Smooth muscle cell (in vitro differentiated cells): ENCODE measurements around the gene SMIM28. TPM values are rescaled to one million over a fixed set of nuclear protein-coding genes. Genes with fewer than 3 reads are reported as not detected.

ENCODE experiments used
- DNase-seq: peaks from one replicate; lab custom pipeline; 2025; ENCODE audit not compliant: unreplicated experiment; lab: John Stamatoyannopoulos, UW
- H2AFZ ChIP-seq: fragments of 200-600 bp; sonication (generic); 2 replicates; pipeline ENCODE4 v1.6.0; 2016; ENCODE audit warnings: antibody characterized with exemption, low read depth, mild to moderate bottlenecking
- H3F3A ChIP-seq: fragments of 200-600 bp; sonication (generic); 2 replicates; pipeline ENCODE4 v1.6.0; 2017; ENCODE audit warnings: antibody characterized with exemption, low read depth
- H3K27ac ChIP-seq: fragments of 200-600 bp; sonication (generic); 2 replicates; pipeline ENCODE4 v1.5.1; 2016; ENCODE audit warnings: low read depth, mild to moderate bottlenecking
- H3K27me3 ChIP-seq: fragments of 200-600 bp; sonication (generic); 2 replicates; pipeline ENCODE4 v1.6.1; 2016; ENCODE audit warnings: low read depth, mild to moderate bottlenecking
- H3K36me3 ChIP-seq: fragments of 200-600 bp; sonication (generic); 2 replicates; pipeline ENCODE4 v1.5.1; 2016; ENCODE audit warnings: low read depth
- H3K4me1 ChIP-seq: fragments of 200-600 bp; sonication (generic); 2 replicates; pipeline ENCODE4 v1.5.1; 2016; ENCODE audit warnings: low read depth
- H3K4me2 ChIP-seq: fragments of 200-600 bp; sonication (generic); 2 replicates; pipeline ENCODE4 v1.6.0; 2016; ENCODE audit warnings: mild to moderate bottlenecking
- H3K4me3 ChIP-seq: fragments of 200-600 bp; sonication (generic); 2 replicates; pipeline ENCODE4 v1.5.1; 2016; ENCODE audit warnings: mild to moderate bottlenecking
- H3K79me2 ChIP-seq: fragments of 200-600 bp; sonication (generic); 2 replicates; pipeline ENCODE4 v1.6.0; 2016; ENCODE audit warnings: low read depth, mild to moderate bottlenecking
- H3K9ac ChIP-seq: fragments of 200-600 bp; sonication (generic); 2 replicates; pipeline ENCODE4 v1.6.0; 2016; ENCODE audit warnings: low read depth
- H3K9me3 ChIP-seq: fragments of 200-600 bp; sonication (generic); replicated peaks from 2 replicates; pipeline ENCODE4 v1.5.1; 2016; ENCODE audit warnings: low read depth
- H4K20me1 ChIP-seq: fragments of 200-600 bp; sonication (generic); 2 replicates; pipeline ENCODE4 v1.6.0; 2016; ENCODE audit warnings: low read depth
- CTCF ChIP-seq: fragments of 200-600 bp; sonication (generic); IDR thresholded peaks from 2 replicates; pipeline ENCODE4 v1.5.1; 2017; ENCODE audit warnings: borderline replicate concordance, mild to moderate bottlenecking, antibody characterized with exemption; ENCODE audit not compliant: insufficient read depth, poor library complexity, severe bottlenecking
- WGBS: methylation state at CpG from one replicate; pipeline ENCODE4 v1.1.7; 2016; ENCODE audit warnings: low lambda C conversion rate; 5-methylcytosine and 5-hydroxymethylcytosine counted together
- polyA plus RNA-seq: library from polyadenylated mRNA; unstranded; fragments of >200 nt; fragmentation: Nextera tagmentation; extraction: Ambion mirVana; gene quantifications from 2 replicates; pipeline ENCODE4 v1.2.1, GENCODE V29; 2016
- total RNA-seq: library from RNA; depleted of rRNA; stranded (reverse); fragments of >200 nt; gene quantifications from 2 replicates; pipeline ENCODE4 v1.2.3, GENCODE V29; 2014

SMIM28 gene
- total and polyA plus RNA-seq, 2 experiments from 2014 or later = not detected

GRCh38 chr6:138396709-138397108 is 19.0 kb downstream of the SMIM28 start:
- H3K9me3 ChIP-seq = no peaks in the 10 kb centered on the region
- no peaks in the 10 kb centered on the region for H3K79me2 ChIP-seq
- H3K9ac ChIP-seq = no peak overlapping the region
- no peaks in the 10 kb centered on the region for H3K36me3 ChIP-seq
- no peak overlapping the region for H3K4me3 ChIP-seq
- H3F3A ChIP-seq = no peaks in the 10 kb centered on the region
- no peak overlapping the region for H3K4me2 ChIP-seq
- no peak overlapping the region for H2AFZ ChIP-seq
- no peaks in the 10 kb centered on the region for H3K27me3 ChIP-seq
- no peak for TF ChIP-seq CTCF
- WGBS = 94% methylated on average over 5 of the region's 5 CpGs
- no peak overlapping the region for H3K27ac ChIP-seq
- no peaks in the 10 kb centered on the region for H3K4me1 ChIP-seq
- no peak for DNase-seq
- H4K20me1 ChIP-seq = no peaks in the 10 kb centered on the region

GRCh38 chr6:138397128-138398122 is 19.7 kb downstream of the SMIM28 start:
- H3K4me1 ChIP-seq = no peaks in the 10 kb centered on the region
- H3K9ac ChIP-seq = no peak overlapping the region
- no peaks in the 10 kb centered on the region for H4K20me1 ChIP-seq
- DNase-seq = no peak
- H3F3A ChIP-seq = no peaks in the 10 kb centered on the region
- H2AFZ ChIP-seq = no peak overlapping the region
- H3K27me3 ChIP-seq = no peaks in the 10 kb centered on the region
- no peak overlapping the region for H3K27ac ChIP-seq
- H3K9me3 ChIP-seq = no peaks in the 10 kb centered on the region
- no peaks in the 10 kb centered on the region for H3K36me3 ChIP-seq
- no peaks in the 10 kb centered on the region for H3K79me2 ChIP-seq
- H3K4me2 ChIP-seq = no peak overlapping the region
- WGBS = 89% methylated on average over 8 of the region's 8 CpGs
- no peak overlapping the region for H3K4me3 ChIP-seq
- no peak for TF ChIP-seq CTCF

- DNase-seq = no peak
- 87% methylated on average over 3 of the region's 3 CpGs for WGBS
- H3K27ac ChIP-seq = no peak overlapping the region
Measured at GRCh38 chr6:138400326-138400725, 22.6 kb downstream of the SMIM28 start.

More at GRCh38 chr6:138400326-138400725, 22.6 kb downstream of the SMIM28 start:
- no peaks in the 10 kb centered on the region for H3K27me3 ChIP-seq
- no peak overlapping the region for H2AFZ ChIP-seq
- H3K9me3 ChIP-seq = no peaks in the 10 kb centered on the region
- H3K4me3 ChIP-seq = no peak overlapping the region
- H3K9ac ChIP-seq = no peak overlapping the region
- H3K4me1 ChIP-seq = peaks cover 4% of the 10 kb centered on the region
- no peaks in the 10 kb centered on the region for H3F3A ChIP-seq
- H3K4me2 ChIP-seq = no peak overlapping the region
- no peaks in the 10 kb centered on the region for H3K36me3 ChIP-seq
- H4K20me1 ChIP-seq = no peaks in the 10 kb centered on the region
- H3K79me2 ChIP-seq = no peaks in the 10 kb centered on the region
- TF ChIP-seq CTCF = no peak
